ENCODE data around the gene KRT13. TPM values are rescaled to one million over a fixed set of nuclear protein-coding genes. Genes with fewer than 3 reads are reported as not detected.
A peak's percentile ranks its signal among the peaks of the same experiment; 100 is the strongest.

KRT13 gene
- total and polyA plus RNA-seq, 9 of the 15 experiments (the other 6 are each of a cell fraction or from before 2014, with no cell fraction given), result 0.11 to 1.1 (median 0.24) TPM; not detected in 3

GRCh38 chr17:41547921-41548843, 42.8 kb upstream of the KRT13 start (continued):
- TF ChIP-seq PRDM10 (IDR thresholded peaks at IDR 0.05; ENCODE audit: partially characterized antibody), result no peak
- TF ChIP-seq ARNT (IDR thresholded peaks at IDR 0.05), result no peak
- TF ChIP-seq ZC3H8 (IDR thresholded peaks at IDR 0.05), result no peak
- TF ChIP-seq ZNF584 (CRISPR knock-in tag; IDR thresholded peaks at IDR 0.05; ENCODE audit: low read depth), result no peak
- no peak for TF ChIP-seq KLF1 (tag; IDR thresholded peaks at IDR 0.05)
- no peak for TF ChIP-seq MAZ (CRISPR knock-in tag; conservative IDR thresholded peaks at IDR 0.05 in 1 of 2, IDR thresholded peaks at IDR 0.05 in 1 of 2)
- TF ChIP-seq CAMTA2 (CRISPR knock-in tag; conservative IDR thresholded peaks at IDR 0.05), result no peak
- TF ChIP-seq GATAD2B (IDR thresholded peaks at IDR 0.05; ENCODE audit: borderline replicate concordance), result no peak
- no peak for TF ChIP-seq ATF7 (IDR thresholded peaks at IDR 0.05)
- TF ChIP-seq, protein P1, sequence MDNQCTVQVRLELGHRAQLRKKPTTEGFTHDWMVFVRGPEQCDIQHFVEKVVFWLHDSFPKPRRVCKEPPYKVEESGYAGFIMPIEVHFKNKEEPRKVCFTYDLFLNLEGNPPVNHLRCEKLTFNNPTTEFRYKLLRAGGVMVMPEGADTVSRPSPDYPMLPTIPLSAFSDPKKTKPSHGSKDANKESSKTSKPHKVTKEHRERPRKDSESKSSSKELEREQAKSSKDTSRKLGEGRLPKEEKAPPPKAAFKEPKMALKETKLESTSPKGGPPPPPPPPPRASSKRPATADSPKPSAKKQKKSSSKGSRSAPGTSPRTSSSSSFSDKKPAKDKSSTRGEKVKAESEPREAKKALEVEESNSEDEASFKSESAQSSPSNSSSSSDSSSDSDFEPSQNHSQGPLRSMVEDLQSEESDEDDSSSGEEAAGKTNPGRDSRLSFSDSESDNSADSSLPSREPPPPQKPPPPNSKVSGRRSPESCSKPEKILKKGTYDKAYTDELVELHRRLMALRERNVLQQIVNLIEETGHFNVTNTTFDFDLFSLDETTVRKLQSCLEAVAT (IDR thresholded peaks at IDR 0.05), result no peak
- TF ChIP-seq ZNF707 (CRISPR knock-in tag; conservative IDR thresholded peaks at IDR 0.05), result no peak
- no peak for TF ChIP-seq ARID2 (IDR thresholded peaks at IDR 0.05)
- TF ChIP-seq FOXP1 (CRISPR knock-in tag; IDR thresholded peaks at IDR 0.05), result no peak
- TF ChIP-seq PTBP1 (IDR thresholded peaks at IDR 0.05; ENCODE audit: low read depth, low read length), result 0 out of 2 replicates have a peak, but pooled peaks have one; percentile 75
- no peak for TF ChIP-seq SRF (CRISPR knock-in tag; IDR thresholded peaks at IDR 0.05)
- TF ChIP-seq ZNF449 (CRISPR knock-in tag; IDR thresholded peaks at IDR 0.05), result no peak
- TF ChIP-seq CBX8 (IDR thresholded peaks at IDR 0.05; ENCODE audit: borderline replicate concordance, extremely low read depth, low read depth, low read length, poor library complexity, severe bottlenecking), result no peak
- TF ChIP-seq ESRRA (IDR thresholded peaks at IDR 0.05; ENCODE audit: borderline replicate concordance, low read depth), result 0 out of 2 replicates have a peak, but pooled peaks have one; percentile 27
- TF ChIP-seq SP1 (CRISPR knock-in tag; IDR thresholded peaks at IDR 0.05), result no peak
- TF ChIP-seq BACH1 (tag; IDR thresholded peaks at IDR 0.05), result no peak
- TF ChIP-seq SMARCA4 (IDR thresholded peaks at IDR 0.05), result peak; percentile 58
- no peak for TF ChIP-seq SRSF7 (optimal IDR thresholded peaks at IDR 0.05; ENCODE audit: low read depth, low read length)
